OCI-LY7 (cell line): ENCODE data around the gene WNT7B.

Experiments
- CTCF ChIP-seq: fragments of 200-600 bp; sonication (generic); conservative IDR thresholded peaks from 2 replicates; pipeline ENCODE4 v1.5.1; 2014; ENCODE audit warnings: mild to moderate bottlenecking, antibody characterized with exemption, low read length, moderate library complexity, mixed read lengths
- EZH2phosphoT487 ChIP-seq: fragments of 200-600 bp; sonication (generic); IDR thresholded peaks from 2 replicates; pipeline ENCODE4 v1.6.1; 2018; ENCODE audit warnings: low read depth, borderline replicate concordance, mild to moderate bottlenecking, mixed run types, antibody characterized with exemption, low read length, moderate library complexity, mixed read lengths

- TF ChIP-seq EZH2phosphoT487 (no peak), CTCF (no peak)
Measured at GRCh38 chr22:45883811-45884170, 93.2 kb downstream of the WNT7B start.
